ENCODE results near the gene WIPI1. TPM values are rescaled to one million over a fixed set of nuclear protein-coding genes. Genes with fewer than 3 reads are reported as not detected.

The WIPI1 gene
- polyA plus RNA-seq, 2 of the 4 experiments (the other 2 are of a cell fraction): 9.5 to 19.7 TPM

- H3K4me2 ChIP-seq: no peak overlapping the region
- POLR2A ChIA-PET: no interaction called here
- FAIRE-seq: no peak
Observed at GRCh38 chr17:68489919-68490318, 32.6 kb upstream of the WIPI1 start.

GRCh38 chr17:68484458-68484857 is 27.2 kb upstream of the WIPI1 start:
- Histone ChIP-seq H3K4me1 (no peaks in the 10 kb centered on the region), H3K9me3 (peaks cover 3% of the 10 kb centered on the region; the same call in 2 of the 3 replicates), H3K4me2 (no peak overlapping the region), H3K27ac (no peak overlapping the region), H3K4me3 (no peak overlapping the region)
- CTCF ChIA-PET: interaction anchor here (1.1 to 1.3 kb wide), 3 partner anchors 13 to 15 kb away, joined by 3 to 4 read pairs (median 4); no protein-coding TSS in a partner anchor
- DNase-seq (ENCODE audit: low read depth in 1 of 2, low spot score in 1 of 2) (no peak), ATAC-seq (no peak), FAIRE-seq (no peak)
- TF ChIP-seq HOXB5 (CRISPR knock-in tag; IDR thresholded peaks at IDR 0.05) (no peak), MAZ (IDR thresholded peaks at IDR 0.05; ENCODE audit: borderline replicate concordance, low read depth, low read length) (no peak), E2F6 (IDR thresholded peaks at IDR 0.05; ENCODE audit: borderline replicate concordance, low read depth) (no peak), HDAC2 (IDR thresholded peaks at IDR 0.05) (no peak), FOSL2 (IDR thresholded peaks at IDR 0.05) (no peak), FOSL2 (CRISPR knock-in tag; IDR thresholded peaks at IDR 0.05) (no peak), HOXB13 (CRISPR knock-in tag; IDR thresholded peaks at IDR 0.05; ENCODE audit: low read depth) (no peak), ZNF302 (CRISPR knock-in tag; IDR thresholded peaks at IDR 0.05) (no peak), ATOH8 (CRISPR knock-in tag; IDR thresholded peaks at IDR 0.05; ENCODE audit: low read depth) (no peak), CHD2 (IDR thresholded peaks at IDR 0.05; ENCODE audit: low read length, partially characterized antibody) (no peak), GATA3 (IDR thresholded peaks at IDR 0.05; ENCODE audit: borderline replicate concordance) (no peak), HEYL (CRISPR knock-in tag; IDR thresholded peaks at IDR 0.05) (no peak), CHD4 (IDR thresholded peaks at IDR 0.05; ENCODE audit: borderline replicate concordance) (no peak), JUNB (IDR thresholded peaks at IDR 0.05) (no peak), RNF2 (IDR thresholded peaks at IDR 0.05; ENCODE audit: borderline replicate concordance, low read depth) (no peak), KDM5A (IDR thresholded peaks at IDR 0.05) (no peak)
- POLR2A ChIA-PET: no interaction called here
- 1% methylated on average over 2 of the region's 2 CpGs for WGBS (ENCODE audit: missing lambda C conversion rate)

More at GRCh38 chr17:68489919-68490318, 32.6 kb upstream of the WIPI1 start:
- DNase-seq (ENCODE audit: low read depth in 1 of 2, low spot score in 1 of 2): no peak
- 85% methylated on average over 4 of the region's 4 CpGs for WGBS (ENCODE audit: missing lambda C conversion rate)
- no peaks in the 10 kb centered on the region for H3K4me1 ChIP-seq
- CTCF ChIA-PET: interaction anchor here (0.6 to 1.1 kb wide), 3 partner anchors 9 to 309 kb away, joined by 3 to 5 read pairs (median 4); no protein-coding TSS in a partner anchor
- H3K9me3 ChIP-seq: no peaks in the 10 kb centered on the region
- 0 out of 6 replicates have a peak, but pooled peaks of 1 of the 2 experiments have one; percentile 20 for ATAC-seq
- H3K27ac ChIP-seq: no peak overlapping the region
- no peak overlapping the region for H3K4me3 ChIP-seq
- TF ChIP-seq FOXS1 (CRISPR knock-in tag; IDR thresholded peaks at IDR 0.05) (no peak), HOXB5 (CRISPR knock-in tag; IDR thresholded peaks at IDR 0.05) (no peak), HES2 (IDR thresholded peaks at IDR 0.05) (no peak), CBX2 (IDR thresholded peaks at IDR 0.05; ENCODE audit: borderline replicate concordance, low read depth) (no peak), HOXB13 (CRISPR knock-in tag; IDR thresholded peaks at IDR 0.05; ENCODE audit: low read depth) (no peak), MAX (IDR thresholded peaks at IDR 0.05) (no peak), ZFP36 (IDR thresholded peaks at IDR 0.05; ENCODE audit: borderline replicate concordance, partially characterized antibody) (no peak), KDM1A (IDR thresholded peaks at IDR 0.05; ENCODE audit: low read depth) (no peak)

- ChIA-PET CTCF (interaction anchor here (0.8 to 3.5 kb wide), 4 partner anchors 13 to 220 kb away, joined by 3 to 22 read pairs (median 4); no protein-coding TSS in a partner anchor), POLR2A (interaction anchor here (1.3 kb wide), 1 partner anchor 30 kb away, joined by 3 read pairs; the partner anchor contains the start of gene PRKAR1A)
- ATAC-seq (no peak), FAIRE-seq (peak; percentile 77), DNase-seq (ENCODE audit: low read depth in 1 of 2, low spot score in 1 of 2) (no peak)
- Histone ChIP-seq H3K4me3 (no peak overlapping the region), H3K27ac (no peak overlapping the region), H3K4me1 (no peaks in the 10 kb centered on the region), H3K9me3 (peaks cover 3% of the 10 kb centered on the region; the same call in 2 of the 3 replicates), H3K4me2 (no peak overlapping the region)
- 33% methylated on average over 4 of the region's 4 CpGs for WGBS (ENCODE audit: missing lambda C conversion rate)
- TF ChIP-seq PHF8 (IDR thresholded peaks at IDR 0.05; ENCODE audit: borderline replicate concordance, low read depth) (no peak), JUNB (IDR thresholded peaks at IDR 0.05) (no peak), ATOH8 (CRISPR knock-in tag; IDR thresholded peaks at IDR 0.05; ENCODE audit: low read depth) (no peak), CBX8 (IDR thresholded peaks at IDR 0.05) (0 out of 2 replicates have a peak, but pooled peaks have one; percentile 44), MAFK (IDR thresholded peaks at IDR 0.05; ENCODE audit: partially characterized antibody) (no peak)
Observed at GRCh38 chr17:68482576-68483041, 25.3 kb upstream of the WIPI1 start.
